Testis (tissue), 2 donors: ENCODE data around the gene GLUL.

Experiments
- CTCF ChIP-seq, 3 experiments: fragments of 450-650 bp in 2 of 3; fragments of 200-600 bp in 1 of 3; sonication (generic) in 1 of 3; IDR thresholded peaks; one replicate each; pipeline ENCODE4 v1.5.1; 2016 to 2019; ENCODE audit warnings: antibody characterized with exemption in 3 of 3, mild to moderate bottlenecking in 2 of 3, moderate library complexity in 1 of 3
- POLR2A ChIP-seq: fragments of 450-650 bp; IDR thresholded peaks from one replicate; pipeline ENCODE4 v1.6.1; 2017; ENCODE audit warnings: antibody characterized with exemption, mild to moderate bottlenecking, moderate library complexity

DNA sequence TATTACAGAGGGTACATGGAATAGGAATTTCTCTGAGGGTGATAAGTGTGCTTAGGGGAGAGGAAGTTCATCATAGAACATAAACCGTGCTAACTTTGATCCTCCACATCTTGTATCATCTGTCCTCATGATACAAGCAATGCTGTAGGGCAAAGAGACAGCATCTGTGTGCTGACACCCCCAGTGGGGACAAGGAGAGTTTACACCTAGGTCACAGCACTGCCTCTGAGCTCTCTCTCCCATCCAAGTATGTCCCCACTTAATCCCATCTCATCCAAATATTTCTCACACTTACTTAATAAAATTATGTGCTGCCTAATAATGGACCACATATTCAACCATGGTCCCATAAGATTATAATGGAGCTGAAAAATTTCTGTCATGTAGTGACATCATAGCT is 13.2 kb upstream of the GLUL start:
- no peak for TF ChIP-seq CTCF (IDR thresholded peaks at IDR 0.05)
- TF ChIP-seq POLR2A: no peak
